ENCODE data around the gene TLL2.

TLL2 gene

GRCh38 chr10:96505150-96506136 is 8.3 kb downstream of the TLL2 start:
- DNase-seq: no peak

GRCh38 chr10:96502561-96503282 is 11.0 kb downstream of the TLL2 start:
- DNase-seq: no peak

GRCh38 chr10:96501985-96502384 is 11.7 kb downstream of the TLL2 start:
- DNase-seq: no peak

GRCh38 chr10:96500519-96500918 is 13.2 kb downstream of the TLL2 start:
- no peak for DNase-seq

- DNase-seq: no peak
These were observed 13.7 kb downstream of the TLL2 start for GRCh38 chr10:96500050-96500449.

GRCh38 chr10:96497391-96497790 is 16.3 kb downstream of the TLL2 start:
- DNase-seq: no peak

- DNase-seq: no peak
These were observed 17.3 kb downstream of the TLL2 start for GRCh38 chr10:96496281-96496925.

- DNase-seq: no peak
These were observed 18.2 kb downstream of the TLL2 start for GRCh38 chr10:96495544-96495943.

- no peak for DNase-seq
These were observed 19.0 kb downstream of the TLL2 start for GRCh38 chr10:96494694-96495093.

GRCh38 chr10:96493871-96494525 is 19.7 kb downstream of the TLL2 start:
- no peak for DNase-seq

GRCh38 chr10:96493254-96493653 is 20.5 kb downstream of the TLL2 start:
- DNase-seq: no peak

- DNase-seq: no peak
These were observed 22.4 kb downstream of the TLL2 start for GRCh38 chr10:96491303-96491702.

GRCh38 chr10:96488161-96488935 is 25.4 kb downstream of the TLL2 start:
- no peak for DNase-seq

- DNase-seq: no peak
These were observed 30.7 kb downstream of the TLL2 start for GRCh38 chr10:96482815-96483588.

- no peak for DNase-seq
These were observed 35.4 kb downstream of the TLL2 start for GRCh38 chr10:96478355-96478754.

GRCh38 chr10:96473866-96474265 is 39.9 kb downstream of the TLL2 start:
- DNase-seq: no peak

GRCh38 chr10:96470116-96470743 is 43.5 kb downstream of the TLL2 start:
- peak; percentile 66 for DNase-seq

GRCh38 chr10:96468845-96469244 is 44.9 kb downstream of the TLL2 start:
- DNase-seq: no peak

- no peak for DNase-seq
These were observed 48.1 kb downstream of the TLL2 start for GRCh38 chr10:96465599-96465998.

- DNase-seq: no peak
These were observed 50.2 kb downstream of the TLL2 start for GRCh38 chr10:96463562-96463961.

All from 8988T (cell line).